Measurements from ENCODE around the gene TBC1D22A. TPM values are rescaled to one million over a fixed set of nuclear protein-coding genes. Genes with fewer than 3 reads are reported as not detected.

Gene TBC1D22A
- total and polyA plus RNA-seq, 2 experiments from 2014 or later = 16.6 to 18.5 TPM

DNA sequence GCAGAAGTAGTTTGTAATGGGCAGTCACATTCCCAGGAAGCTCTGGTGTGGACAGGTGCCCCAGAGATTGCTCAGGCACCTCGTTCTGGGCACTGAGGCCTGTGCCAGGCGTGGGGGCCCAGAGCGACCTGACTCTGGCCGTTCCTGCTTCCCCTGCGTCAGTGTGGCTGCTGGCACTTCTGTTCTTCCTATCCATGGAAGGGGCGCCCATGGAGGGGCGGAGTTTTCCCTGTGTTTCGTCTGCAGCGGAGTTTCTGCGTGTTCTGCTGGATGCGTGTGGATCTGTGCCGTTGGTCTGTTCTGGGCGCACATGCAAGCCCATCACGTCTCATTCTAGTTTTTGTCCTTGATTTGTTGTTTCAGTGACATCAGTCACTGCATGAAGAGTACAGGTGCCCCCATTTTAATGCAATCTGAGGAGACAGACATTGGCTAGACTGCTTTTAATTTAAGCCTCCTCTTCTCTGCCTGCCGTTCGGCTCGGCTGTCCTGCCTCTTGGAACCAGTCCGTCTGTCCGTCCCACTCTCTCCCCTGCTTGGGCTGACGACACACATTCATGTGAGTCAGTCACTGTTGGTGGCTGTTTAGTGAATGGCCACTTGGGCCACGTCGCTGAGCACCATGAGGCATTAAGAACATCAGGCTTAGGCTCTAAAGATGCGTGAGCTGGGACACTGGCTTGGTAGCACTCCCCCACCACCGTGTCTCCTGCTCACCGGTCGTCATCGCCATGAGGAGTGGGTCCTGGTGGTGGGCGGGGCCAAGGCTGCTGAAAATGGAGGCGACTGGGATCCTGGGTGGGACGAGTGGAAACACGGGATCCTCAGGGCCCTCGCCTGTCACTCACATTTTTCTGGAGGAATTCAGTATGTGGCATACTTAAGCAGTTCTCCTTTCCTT lies 255.8 kb downstream of the TBC1D22A start:
- Histone ChIP-seq H3K27ac (no peak overlapping the region), H3K4me3 (no peak overlapping the region), H3K4me1 (ENCODE audit: low read depth) (no peaks in the 10 kb centered on the region), H3K9me3 (ENCODE audit: low read depth) (no peaks in the 10 kb centered on the region), H3K27me3 (no peaks in the 10 kb centered on the region), H3K36me3 (no peaks in the 10 kb centered on the region)
- TF ChIP-seq, protein P1, sequence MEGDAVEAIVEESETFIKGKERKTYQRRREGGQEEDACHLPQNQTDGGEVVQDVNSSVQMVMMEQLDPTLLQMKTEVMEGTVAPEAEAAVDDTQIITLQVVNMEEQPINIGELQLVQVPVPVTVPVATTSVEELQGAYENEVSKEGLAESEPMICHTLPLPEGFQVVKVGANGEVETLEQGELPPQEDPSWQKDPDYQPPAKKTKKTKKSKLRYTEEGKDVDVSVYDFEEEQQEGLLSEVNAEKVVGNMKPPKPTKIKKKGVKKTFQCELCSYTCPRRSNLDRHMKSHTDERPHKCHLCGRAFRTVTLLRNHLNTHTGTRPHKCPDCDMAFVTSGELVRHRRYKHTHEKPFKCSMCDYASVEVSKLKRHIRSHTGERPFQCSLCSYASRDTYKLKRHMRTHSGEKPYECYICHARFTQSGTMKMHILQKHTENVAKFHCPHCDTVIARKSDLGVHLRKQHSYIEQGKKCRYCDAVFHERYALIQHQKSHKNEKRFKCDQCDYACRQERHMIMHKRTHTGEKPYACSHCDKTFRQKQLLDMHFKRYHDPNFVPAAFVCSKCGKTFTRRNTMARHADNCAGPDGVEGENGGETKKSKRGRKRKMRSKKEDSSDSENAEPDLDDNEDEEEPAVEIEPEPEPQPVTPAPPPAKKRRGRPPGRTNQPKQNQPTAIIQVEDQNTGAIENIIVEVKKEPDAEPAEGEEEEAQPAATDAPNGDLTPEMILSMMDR (IDR thresholded peaks at IDR 0.05; ENCODE audit: low read depth, low read length) = no peak
- DNase-seq (ENCODE audit: low read depth in 1 of 2, low spot score in 1 of 2) = no peak

DNA sequence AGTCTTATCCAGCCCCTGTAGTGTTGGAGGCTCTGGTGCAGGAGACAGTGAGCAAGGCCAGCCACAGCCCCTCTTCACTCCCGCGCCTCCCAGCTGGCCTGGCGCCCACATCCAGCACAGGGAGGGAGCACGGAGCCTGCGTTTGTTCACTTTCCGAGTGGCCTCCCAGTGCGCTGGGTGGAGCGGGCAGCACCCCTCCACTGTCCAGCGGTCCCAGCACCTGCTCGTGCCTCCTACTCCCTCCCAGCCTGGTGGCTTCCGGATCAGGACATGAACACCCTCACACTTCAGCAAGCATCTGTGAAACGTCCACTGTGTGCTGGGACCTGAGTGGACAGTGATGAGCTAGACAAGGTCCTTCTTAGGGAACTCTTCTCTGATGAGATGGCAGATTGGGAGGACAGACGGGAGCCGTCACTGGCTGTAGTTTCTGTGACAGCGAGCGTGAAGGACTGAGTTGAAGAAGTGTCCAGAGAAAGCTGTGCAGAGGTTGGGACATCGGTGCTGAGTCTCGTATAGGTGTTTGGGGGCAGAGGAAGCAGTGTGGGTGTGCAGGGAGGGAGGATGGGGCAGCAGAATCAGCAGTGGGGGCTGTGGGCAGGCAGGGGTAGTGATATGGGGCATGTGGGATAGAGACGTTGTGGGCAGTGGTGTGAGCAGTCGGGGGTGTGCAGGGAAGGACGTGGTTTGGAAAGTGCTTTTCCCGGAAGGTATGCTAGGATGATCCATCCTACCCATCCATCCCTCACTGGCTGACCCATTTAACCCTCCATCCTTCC lies 256.8 kb downstream of the TBC1D22A start:
- H3K4me1 ChIP-seq (ENCODE audit: low read depth) = no peaks in the 10 kb centered on the region
- H3K36me3 ChIP-seq = no peaks in the 10 kb centered on the region
- DNase-seq (ENCODE audit: low read depth in 1 of 2, low spot score in 1 of 2) = peak in 1 of 2 donors; percentile 46
- H3K27ac ChIP-seq = no peak overlapping the region
- no peak overlapping the region for H3K4me3 ChIP-seq
- TF ChIP-seq, protein P1 (IDR thresholded peaks at IDR 0.05; ENCODE audit: low read depth, low read length) = no peak
- H3K27me3 ChIP-seq = no peaks in the 10 kb centered on the region
- no peaks in the 10 kb centered on the region for H3K9me3 ChIP-seq (ENCODE audit: low read depth)

- Histone ChIP-seq H3K9me3 (ENCODE audit: low read depth) (no peaks in the 10 kb centered on the region), H3K27me3 (no peaks in the 10 kb centered on the region), H3K36me3 (no peaks in the 10 kb centered on the region), H3K27ac (no peak overlapping the region), H3K4me1 (ENCODE audit: low read depth) (no peaks in the 10 kb centered on the region), H3K4me3 (no peak overlapping the region)
- TF ChIP-seq, protein P1 (IDR thresholded peaks at IDR 0.05; ENCODE audit: low read depth, low read length) = no peak
- peak in 1 of 2 donors; percentile 26 for DNase-seq (ENCODE audit: low read depth in 1 of 2, low spot score in 1 of 2)
Measured at GRCh38 chr22:47020166-47020565, 257.7 kb downstream of the TBC1D22A start.

GRCh38 chr22:47021371-47022074 lies 259.1 kb downstream of the TBC1D22A start:
- DNase-seq (ENCODE audit: low read depth in 1 of 2, low spot score in 1 of 2) = no peak
- Histone ChIP-seq H3K9me3 (ENCODE audit: low read depth) (no peaks in the 10 kb centered on the region), H3K27me3 (no peaks in the 10 kb centered on the region), H3K36me3 (no peaks in the 10 kb centered on the region), H3K4me1 (ENCODE audit: low read depth) (no peaks in the 10 kb centered on the region), H3K4me3 (no peak overlapping the region), H3K27ac (no peak overlapping the region)
- TF ChIP-seq, protein P1 (IDR thresholded peaks at IDR 0.05; ENCODE audit: low read depth, low read length) = no peak

DNA sequence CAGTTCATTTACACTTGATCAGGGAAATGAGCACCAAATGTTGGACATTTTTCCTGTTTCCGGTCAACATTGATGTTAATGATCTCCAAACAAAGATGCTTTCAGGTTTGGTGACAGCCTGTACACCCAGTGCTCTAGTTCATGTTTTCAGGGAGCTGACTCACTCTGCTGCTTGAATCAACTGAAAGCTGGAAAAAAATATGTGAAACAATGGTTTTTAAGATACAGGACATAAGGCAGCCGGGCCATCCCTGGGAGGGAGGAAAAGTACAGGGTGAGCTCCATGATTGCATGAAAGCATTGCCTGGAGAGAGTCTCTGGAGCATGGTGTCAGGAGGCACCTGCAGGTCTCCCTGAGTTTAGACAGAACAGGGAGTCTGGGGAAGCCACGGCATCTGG lies 259.6 kb downstream of the TBC1D22A start:
- no peak overlapping the region for H3K27ac ChIP-seq
- TF ChIP-seq, protein P1 (IDR thresholded peaks at IDR 0.05; ENCODE audit: low read depth, low read length) = no peak
- no peaks in the 10 kb centered on the region for H3K9me3 ChIP-seq (ENCODE audit: low read depth)
- no peak overlapping the region for H3K4me3 ChIP-seq
- no peaks in the 10 kb centered on the region for H3K4me1 ChIP-seq (ENCODE audit: low read depth)
- no peak for DNase-seq (ENCODE audit: low read depth in 1 of 2, low spot score in 1 of 2)
- no peaks in the 10 kb centered on the region for H3K36me3 ChIP-seq
- no peaks in the 10 kb centered on the region for H3K27me3 ChIP-seq

All from cardiac muscle cell (in vitro differentiated cells and primary cell).